CD14-positive monocyte (primary cell): Measurements from ENCODE around the gene UVSSA. TPM values are rescaled to one million over a fixed set of nuclear protein-coding genes. Genes with fewer than 3 reads are reported as not detected.
"Not testable (repeated sequence)": the region's sequence is repeated elsewhere in the genome, so short reads cannot be mapped to it uniquely, and the experiment has no call there.

Source experiments
- DNase-seq, 3 donors: peaks; one replicate each; pipeline ENCODE4 v3.0.0-alpha.2; 2011 to 2022
- H2AFZ ChIP-seq: 2 replicates; pipeline ENCODE4 v1.6.0; 2012; ENCODE audit warnings: mild to moderate bottlenecking, low read depth, low read length, inconsistent platforms; ENCODE audit not compliant: insufficient read depth, poor library complexity, severe bottlenecking
- H3K27ac ChIP-seq, 2 donors: 1 replicate in 1 of 2; 2 replicates in 1 of 2; pipeline ENCODE4 v1.5.1; 2012 to 2013; ENCODE audit warnings: low read length in 2 of 2, control low read depth in 1 of 2, inconsistent platforms in 1 of 2, low read depth in 1 of 2, mild to moderate bottlenecking in 1 of 2
- H3K27me3 ChIP-seq, 2 donors: one replicate each; pipeline versions ENCODE4 v1.6.0 to v1.6.1; 2011 to 2013; ENCODE audit warnings: low read length in 2 of 2; ENCODE audit not compliant: control insufficient read depth in 2 of 2, insufficient read depth in 2 of 2
- H3K36me3 ChIP-seq, 2 donors: replicated peaks in 1 of 2; 1 replicate in 1 of 2; 2 replicates in 1 of 2; pipeline versions ENCODE4 v1.5.1 to v1.6.1; 2012 to 2013; ENCODE audit warnings: low read length in 2 of 2, control low read depth in 1 of 2, inconsistent platforms in 1 of 2, mild to moderate bottlenecking in 1 of 2; ENCODE audit not compliant: insufficient read depth in 2 of 2, control insufficient read depth in 1 of 2
- H3K4me1 ChIP-seq, 2 donors: 1 replicate in 1 of 2; 2 replicates in 1 of 2; pipeline versions ENCODE4 v1.5.1 to v1.6.1; 2012 to 2013; ENCODE audit warnings: low read length in 2 of 2, control low read depth in 1 of 2, inconsistent platforms in 1 of 2, mild to moderate bottlenecking in 1 of 2, moderate library complexity in 1 of 2; ENCODE audit not compliant: insufficient read depth in 2 of 2, control insufficient read depth in 1 of 2
- H3K4me2 ChIP-seq: replicated peaks from 2 replicates; pipeline ENCODE3; 2012; ENCODE audit warnings: low read length, moderate library complexity, mild to moderate bottlenecking; ENCODE audit not compliant: poor library complexity, severe bottlenecking; ENCODE audit errors: extremely low read depth
- H3K4me3 ChIP-seq, 3 experiments: fragments of 200-600 bp in 1 of 3; sonication (generic) in 1 of 3; replicated peaks in 1 of 3; 1 replicate in 2 of 3; 2 replicates in 1 of 3; pipeline ENCODE4 v1.5.1; 2011 to 2013; ENCODE audit warnings: low read length in 3 of 3, mild to moderate bottlenecking in 3 of 3, control low read depth in 2 of 3, low read depth in 2 of 3, inconsistent platforms in 1 of 3, moderate library complexity in 1 of 3
- H3K79me2 ChIP-seq: 2 replicates; pipeline ENCODE4 v1.6.0; 2012; ENCODE audit warnings: mild to moderate bottlenecking, control low read depth, inconsistent platforms, low read length, moderate library complexity; ENCODE audit not compliant: insufficient read depth
- H3K9ac ChIP-seq: 2 replicates; pipeline ENCODE4 v1.6.0; 2017; ENCODE audit warnings: low read length, mild to moderate bottlenecking; ENCODE audit not compliant: insufficient read depth, poor library complexity, severe bottlenecking
- H3K9me3 ChIP-seq, 2 donors: replicated peaks in 1 of 2; 1 replicate in 1 of 2; 2 replicates in 1 of 2; pipeline versions ENCODE4 v1.5.1 to v1.6.1; 2012 to 2013; ENCODE audit warnings: low read length in 2 of 2, control low read depth in 1 of 2; ENCODE audit not compliant: control insufficient read depth in 1 of 2, insufficient read depth in 1 of 2
- H4K20me1 ChIP-seq: 2 replicates; pipeline ENCODE4 v1.6.0; 2012; ENCODE audit warnings: mild to moderate bottlenecking, low read length, control low read depth, moderate library complexity; ENCODE audit not compliant: insufficient read depth
- H3K27ac Mint-ChIP-seq, 7 donors: one replicate each; pipeline ENCODE4 v1.8.0; 2020; ENCODE audit warnings: mild to moderate bottlenecking in 7 of 7, mixed read lengths in 7 of 7, moderate library complexity in 6 of 7, inconsistent platforms in 2 of 7
- H3K27me3 Mint-ChIP-seq, 3 donors: one replicate each; pipeline ENCODE4 v1.8.0; 2021 to 2022; ENCODE audit warnings: low read depth in 3 of 3, mild to moderate bottlenecking in 3 of 3, mixed read lengths in 3 of 3, moderate library complexity in 3 of 3, inconsistent platforms in 1 of 3
- H3K36me3 Mint-ChIP-seq, 2 donors: one replicate each; pipeline ENCODE4 v1.8.0; 2020; ENCODE audit warnings: mixed read lengths in 2 of 2, inconsistent platforms in 1 of 2, mild to moderate bottlenecking in 1 of 2
- H3K4me1 Mint-ChIP-seq: one replicate; pipeline ENCODE4 v1.8.0; 2020; ENCODE audit warnings: mild to moderate bottlenecking, mixed read lengths
- H3K4me3 Mint-ChIP-seq, 2 donors: one replicate each; pipeline ENCODE4 v1.8.0; 2020; ENCODE audit warnings: mild to moderate bottlenecking in 2 of 2, mixed read lengths in 2 of 2, moderate library complexity in 1 of 2
- H3K9me3 Mint-ChIP-seq, 7 donors: one replicate each; pipeline ENCODE4 v1.8.0; 2020 to 2022; ENCODE audit warnings: mixed read lengths in 7 of 7, mild to moderate bottlenecking in 6 of 7, moderate library complexity in 6 of 7, inconsistent platforms in 2 of 7
- WGBS: methylation state at CpG from one replicate; pipeline ENCODE4 v1.1.5; 2013; ENCODE audit warnings: missing lambda C conversion rate; ENCODE audit not compliant: insufficient coverage; 5-methylcytosine and 5-hydroxymethylcytosine counted together
- intact Hi-C, 2 donors: fragments of 100-400 bp; cut with micrococcal nuclease; formaldehyde crosslinking; loops; one replicate each; pipeline versions ENCODE4 v1.15.0 to v1.15.1; 2023
- polyA plus RNA-seq, 3 donors: library from polyadenylated mRNA; depleted of rRNA in 1 of 3; unstranded in 2 of 3; stranded (reverse) in 1 of 3; fragments of 300-500 nt in 2 of 3; fragments of >200 nt in 1 of 3; fragmentation: Illumina TruSeq in 2 of 3; gene quantifications; 1 replicate in 2 of 3; 2 replicates in 1 of 3; pipeline ENCODE4 v1.2.3, GENCODE V29; 2012 to 2021
- TF ChIP-seq, protein P1 (sequence below): fragments of 200-600 bp; IDR thresholded peaks from one replicate; pipeline ENCODE4 v1.8.0; 2022; ENCODE audit warnings: antibody characterized with exemption, mild to moderate bottlenecking

UVSSA gene
- polyA plus RNA-seq, 3 donors = 2.6 to 54.0 (median 4.8) TPM

DNA sequence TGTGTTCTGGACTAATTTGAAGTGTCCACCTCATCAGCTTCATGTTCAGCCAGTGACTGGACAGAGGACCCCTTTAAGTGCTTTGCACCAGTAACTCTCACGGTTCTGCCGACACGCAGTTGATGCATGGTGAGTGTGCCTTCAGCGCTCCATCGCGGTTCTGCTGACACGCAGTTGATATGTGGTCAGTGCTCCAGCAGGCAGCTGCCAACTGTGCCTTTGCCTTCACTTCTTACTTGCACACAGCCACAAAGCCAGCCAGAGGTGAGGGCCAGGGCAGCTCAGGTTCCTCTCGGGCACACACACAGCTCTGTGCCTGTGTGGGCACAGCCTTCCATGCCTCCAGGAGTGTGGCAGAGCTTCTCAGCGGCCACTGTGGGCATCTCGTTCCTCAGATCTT is 46.9 kb downstream of the UVSSA start:
- no peaks in the 10 kb centered on the region for H4K20me1 ChIP-seq
- Mint-ChIP-seq H3K36me3 (peaks cover 12 to 26% of the 10 kb centered on the region in 2 donors), H3K9me3 (peaks cover 34 to 52% (median 40%) of the 10 kb centered on the region in 7 donors), H3K4me1 (no peaks in the 10 kb centered on the region), H3K27me3 (peaks cover 0 to 2% (median 1%) of the 10 kb centered on the region in 3 donors), H3K27ac (no peak overlapping the region), H3K4me3 (no peak overlapping the region)
- intact Hi-C loops = no loop called here
- WGBS = 91% methylated on average over 8 of the region's 10 CpGs
- no peaks in the 10 kb centered on the region for H3K79me2 ChIP-seq
- no peak overlapping the region for H3K4me3 ChIP-seq
- no peaks in the 10 kb centered on the region for H3K27me3 ChIP-seq
- no peak overlapping the region for H3K27ac ChIP-seq
- no peak overlapping the region for H3K4me2 ChIP-seq
- TF ChIP-seq, protein P1, sequence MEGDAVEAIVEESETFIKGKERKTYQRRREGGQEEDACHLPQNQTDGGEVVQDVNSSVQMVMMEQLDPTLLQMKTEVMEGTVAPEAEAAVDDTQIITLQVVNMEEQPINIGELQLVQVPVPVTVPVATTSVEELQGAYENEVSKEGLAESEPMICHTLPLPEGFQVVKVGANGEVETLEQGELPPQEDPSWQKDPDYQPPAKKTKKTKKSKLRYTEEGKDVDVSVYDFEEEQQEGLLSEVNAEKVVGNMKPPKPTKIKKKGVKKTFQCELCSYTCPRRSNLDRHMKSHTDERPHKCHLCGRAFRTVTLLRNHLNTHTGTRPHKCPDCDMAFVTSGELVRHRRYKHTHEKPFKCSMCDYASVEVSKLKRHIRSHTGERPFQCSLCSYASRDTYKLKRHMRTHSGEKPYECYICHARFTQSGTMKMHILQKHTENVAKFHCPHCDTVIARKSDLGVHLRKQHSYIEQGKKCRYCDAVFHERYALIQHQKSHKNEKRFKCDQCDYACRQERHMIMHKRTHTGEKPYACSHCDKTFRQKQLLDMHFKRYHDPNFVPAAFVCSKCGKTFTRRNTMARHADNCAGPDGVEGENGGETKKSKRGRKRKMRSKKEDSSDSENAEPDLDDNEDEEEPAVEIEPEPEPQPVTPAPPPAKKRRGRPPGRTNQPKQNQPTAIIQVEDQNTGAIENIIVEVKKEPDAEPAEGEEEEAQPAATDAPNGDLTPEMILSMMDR = no peak
- H3K9ac ChIP-seq = no peak overlapping the region
- H2AFZ ChIP-seq = no peak overlapping the region
- H3K9me3 ChIP-seq = peaks cover 68 to 77% of the 10 kb centered on the region in 2 donors
- peaks cover 3 to 36% of the 10 kb centered on the region in 2 donors for H3K36me3 ChIP-seq
- no peaks in the 10 kb centered on the region for H3K4me1 ChIP-seq
- DNase-seq = no peak

DNA sequence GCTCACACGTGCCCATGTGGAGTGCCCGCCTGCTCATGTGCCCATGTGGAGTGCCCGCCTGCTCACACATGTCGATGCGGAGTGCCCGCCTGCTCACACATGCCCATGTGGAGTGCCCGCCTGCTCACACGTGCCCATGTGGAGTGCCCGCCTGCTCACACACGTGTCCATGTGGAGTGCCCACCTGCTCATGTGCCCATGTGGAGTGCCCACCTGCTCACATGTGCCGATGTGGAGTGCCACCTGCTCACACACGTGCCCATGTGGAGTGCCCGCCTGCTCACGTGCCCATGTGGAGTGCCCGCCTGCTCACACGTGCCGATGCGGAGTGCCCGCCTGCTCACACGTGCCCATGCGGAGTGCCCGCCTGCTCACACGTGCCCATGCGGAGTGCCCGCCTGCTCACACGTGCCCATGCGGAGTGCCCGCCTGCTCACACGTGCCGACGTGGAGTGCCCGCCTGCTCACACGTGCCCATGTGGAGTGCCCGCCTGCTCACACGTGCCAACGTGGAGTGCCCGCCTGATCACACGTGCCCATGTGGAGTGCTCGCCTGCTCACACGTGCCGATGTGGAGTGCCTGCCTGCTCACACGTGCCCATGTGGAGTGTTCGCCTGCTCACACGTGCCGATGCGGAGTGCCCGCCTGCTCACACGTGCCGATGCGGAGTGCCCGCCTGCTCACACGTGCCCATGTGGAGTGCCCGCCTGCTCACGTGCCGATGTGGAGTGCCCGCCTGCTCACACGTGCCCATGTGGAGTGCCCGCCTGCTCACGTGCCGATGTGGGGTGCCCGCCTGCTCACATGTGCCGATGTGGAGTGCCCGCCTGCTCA is 47.8 kb downstream of the UVSSA start:
- H3K4me1 Mint-ChIP-seq, H3K27me3 ChIP-seq, H3K4me2 ChIP-seq, H3K4me3 ChIP-seq, DNase-seq, H3K4me1 ChIP-seq, H3K27ac ChIP-seq, H3K4me3 Mint-ChIP-seq, H3K79me2 ChIP-seq, H2AFZ ChIP-seq, H3K27ac Mint-ChIP-seq, H3K9ac ChIP-seq, intact Hi-C loops, H4K20me1 ChIP-seq, H3K27me3 Mint-ChIP-seq: not testable (repeated sequence)
- H3K36me3 ChIP-seq = peaks cover 3 to 36% of the 10 kb centered on the region in 2 donors
- peaks cover 12 to 26% of the 10 kb centered on the region in 2 donors for H3K36me3 Mint-ChIP-seq
- H3K9me3 ChIP-seq = peaks cover 69 to 77% of the 10 kb centered on the region in 2 donors
- WGBS = 97% methylated on average over 49 of the region's 63 CpGs
- H3K9me3 Mint-ChIP-seq = peaks cover 37 to 54% (median 45%) of the 10 kb centered on the region in 7 donors

DNA sequence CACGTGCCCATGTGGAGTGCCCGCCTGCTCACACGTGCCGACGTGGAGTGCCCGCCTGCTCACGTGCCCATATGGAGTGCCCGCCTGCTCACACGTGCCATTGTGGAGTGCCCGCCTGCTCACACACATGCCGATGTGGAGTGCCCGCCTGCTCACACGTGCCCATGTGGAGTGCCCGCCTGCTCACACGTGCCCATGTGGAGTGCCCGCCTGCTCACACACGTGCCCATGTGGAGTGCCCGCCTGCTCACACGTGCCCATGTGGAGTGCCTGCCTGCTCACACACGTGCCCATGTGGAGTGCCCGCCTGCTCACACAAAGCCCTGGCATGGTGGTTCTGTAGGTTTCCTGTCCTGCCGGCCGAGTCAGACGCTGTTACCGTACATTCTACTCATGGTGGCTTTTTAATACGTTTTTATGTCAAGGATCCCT is 48.4 kb downstream of the UVSSA start:
- H3K27ac ChIP-seq, H3K79me2 ChIP-seq, intact Hi-C loops, H4K20me1 ChIP-seq, DNase-seq, H3K27me3 ChIP-seq, H3K4me2 ChIP-seq, H2AFZ ChIP-seq, H3K4me1 Mint-ChIP-seq, H3K27ac Mint-ChIP-seq, H3K4me3 ChIP-seq, H3K4me1 ChIP-seq, H3K27me3 Mint-ChIP-seq, H3K4me3 Mint-ChIP-seq, H3K9ac ChIP-seq: not testable (repeated sequence)
- over 99% methylated on average over 26 of the region's 26 CpGs for whole genome bisulfite sequencing
- Histone ChIP-seq H3K9me3 (peaks cover 71 to 76% of the 10 kb centered on the region in 2 donors), H3K36me3 (peaks cover 3 to 36% of the 10 kb centered on the region in 2 donors)
- Mint-ChIP-seq H3K9me3 (peaks cover 30 to 56% (median 50%) of the 10 kb centered on the region in 7 donors), H3K36me3 (peaks cover 12 to 21% of the 10 kb centered on the region in 2 donors)
